Measurements from ENCODE around the gene DNASE1L3.

DNA sequence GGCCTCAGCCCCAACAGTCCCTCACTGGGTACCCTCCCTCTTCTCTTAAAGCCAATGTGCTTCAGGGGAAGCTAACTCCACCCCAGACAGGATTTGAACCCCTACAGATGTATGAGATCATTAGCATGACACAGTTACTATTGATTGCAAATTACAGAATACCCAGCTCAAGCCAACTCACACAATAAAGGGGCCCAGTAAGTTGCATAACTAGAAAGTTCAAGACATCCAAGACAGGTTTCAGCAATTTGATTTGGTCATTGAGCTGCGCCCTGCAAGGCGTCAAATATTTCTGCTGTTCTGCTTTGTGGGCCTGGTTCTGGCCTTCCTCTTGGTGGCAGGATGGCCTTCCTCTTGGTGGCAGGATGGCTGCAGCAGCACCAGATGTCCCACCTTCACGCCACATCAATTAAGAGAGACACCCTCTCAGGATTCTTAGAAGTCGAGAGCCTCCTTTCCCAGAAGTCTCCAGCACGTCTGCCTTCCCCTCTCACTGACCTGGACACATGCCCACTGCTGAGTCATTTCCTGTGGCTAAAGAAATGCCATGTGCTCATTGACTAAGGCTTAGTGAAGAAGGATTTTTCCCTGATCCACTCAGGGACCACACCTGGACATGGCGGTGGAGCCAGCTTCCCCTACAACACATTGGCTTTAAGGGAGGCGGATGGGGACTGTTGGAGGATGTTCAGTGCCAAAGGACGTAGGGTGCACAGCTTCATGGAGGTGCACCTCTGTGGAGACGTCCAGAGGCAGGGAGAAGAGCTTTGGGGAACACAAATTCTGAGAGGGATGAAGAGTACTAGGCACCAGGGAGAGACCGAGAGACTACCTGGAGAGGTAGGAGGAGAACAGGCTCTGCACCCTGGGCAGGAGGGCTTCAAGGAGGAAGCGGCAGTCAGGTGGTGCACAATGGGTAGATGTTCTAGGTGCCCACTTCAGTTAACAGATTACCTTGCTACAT is 49.1 kb downstream of the DNASE1L3 start:
- TF ChIP-seq POLR2AphosphoS5 (IDR thresholded peaks at IDR 0.05; ENCODE audit: low read depth) (no peak), EZH2 (IDR thresholded peaks at IDR 0.05; ENCODE audit: low read depth, unreplicated experiment) (no peak), NANOG (IDR thresholded peaks at IDR 0.05; ENCODE audit: borderline replicate concordance) (no peak), STAT1 (IDR thresholded peaks at IDR 0.05; ENCODE audit: unreplicated experiment) (no peak), EZH2phosphoT487 (IDR thresholded peaks at IDR 0.05; ENCODE audit: unreplicated experiment) (no peak), JUNB (IDR thresholded peaks at IDR 0.05; ENCODE audit: unreplicated experiment) (no peak), CREB1 (CRISPR knock-in tag; IDR thresholded peaks at IDR 0.05; ENCODE audit: low read depth) (no peak), ETS1 (IDR thresholded peaks at IDR 0.05) (no peak), ZNF462 (CRISPR knock-in tag; IDR thresholded peaks at IDR 0.05) (no peak), ZNF331 (CRISPR knock-in tag; IDR thresholded peaks at IDR 0.05; ENCODE audit: low read depth) (no peak), ZNF114 (CRISPR knock-in tag; IDR thresholded peaks at IDR 0.05) (no peak)
- TF ChIP-seq, protein P1, sequence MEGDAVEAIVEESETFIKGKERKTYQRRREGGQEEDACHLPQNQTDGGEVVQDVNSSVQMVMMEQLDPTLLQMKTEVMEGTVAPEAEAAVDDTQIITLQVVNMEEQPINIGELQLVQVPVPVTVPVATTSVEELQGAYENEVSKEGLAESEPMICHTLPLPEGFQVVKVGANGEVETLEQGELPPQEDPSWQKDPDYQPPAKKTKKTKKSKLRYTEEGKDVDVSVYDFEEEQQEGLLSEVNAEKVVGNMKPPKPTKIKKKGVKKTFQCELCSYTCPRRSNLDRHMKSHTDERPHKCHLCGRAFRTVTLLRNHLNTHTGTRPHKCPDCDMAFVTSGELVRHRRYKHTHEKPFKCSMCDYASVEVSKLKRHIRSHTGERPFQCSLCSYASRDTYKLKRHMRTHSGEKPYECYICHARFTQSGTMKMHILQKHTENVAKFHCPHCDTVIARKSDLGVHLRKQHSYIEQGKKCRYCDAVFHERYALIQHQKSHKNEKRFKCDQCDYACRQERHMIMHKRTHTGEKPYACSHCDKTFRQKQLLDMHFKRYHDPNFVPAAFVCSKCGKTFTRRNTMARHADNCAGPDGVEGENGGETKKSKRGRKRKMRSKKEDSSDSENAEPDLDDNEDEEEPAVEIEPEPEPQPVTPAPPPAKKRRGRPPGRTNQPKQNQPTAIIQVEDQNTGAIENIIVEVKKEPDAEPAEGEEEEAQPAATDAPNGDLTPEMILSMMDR (conservative IDR thresholded peaks at IDR 0.05; ENCODE audit: low read depth in 2 of 2) = no peak
- TF ChIP-seq, protein P2, sequence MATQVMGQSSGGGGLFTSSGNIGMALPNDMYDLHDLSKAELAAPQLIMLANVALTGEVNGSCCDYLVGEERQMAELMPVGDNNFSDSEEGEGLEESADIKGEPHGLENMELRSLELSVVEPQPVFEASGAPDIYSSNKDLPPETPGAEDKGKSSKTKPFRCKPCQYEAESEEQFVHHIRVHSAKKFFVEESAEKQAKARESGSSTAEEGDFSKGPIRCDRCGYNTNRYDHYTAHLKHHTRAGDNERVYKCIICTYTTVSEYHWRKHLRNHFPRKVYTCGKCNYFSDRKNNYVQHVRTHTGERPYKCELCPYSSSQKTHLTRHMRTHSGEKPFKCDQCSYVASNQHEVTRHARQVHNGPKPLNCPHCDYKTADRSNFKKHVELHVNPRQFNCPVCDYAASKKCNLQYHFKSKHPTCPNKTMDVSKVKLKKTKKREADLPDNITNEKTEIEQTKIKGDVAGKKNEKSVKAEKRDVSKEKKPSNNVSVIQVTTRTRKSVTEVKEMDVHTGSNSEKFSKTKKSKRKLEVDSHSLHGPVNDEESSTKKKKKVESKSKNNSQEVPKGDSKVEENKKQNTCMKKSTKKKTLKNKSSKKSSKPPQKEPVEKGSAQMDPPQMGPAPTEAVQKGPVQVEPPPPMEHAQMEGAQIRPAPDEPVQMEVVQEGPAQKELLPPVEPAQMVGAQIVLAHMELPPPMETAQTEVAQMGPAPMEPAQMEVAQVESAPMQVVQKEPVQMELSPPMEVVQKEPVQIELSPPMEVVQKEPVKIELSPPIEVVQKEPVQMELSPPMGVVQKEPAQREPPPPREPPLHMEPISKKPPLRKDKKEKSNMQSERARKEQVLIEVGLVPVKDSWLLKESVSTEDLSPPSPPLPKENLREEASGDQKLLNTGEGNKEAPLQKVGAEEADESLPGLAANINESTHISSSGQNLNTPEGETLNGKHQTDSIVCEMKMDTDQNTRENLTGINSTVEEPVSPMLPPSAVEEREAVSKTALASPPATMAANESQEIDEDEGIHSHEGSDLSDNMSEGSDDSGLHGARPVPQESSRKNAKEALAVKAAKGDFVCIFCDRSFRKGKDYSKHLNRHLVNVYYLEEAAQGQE (IDR thresholded peaks at IDR 0.05; ENCODE audit: unreplicated experiment) = no peak

Measured in GM23338 (cell line).